Inferior parietal cortex (tissue), 1 donor: Measurements from ENCODE around the gene NCKAP5.

Experiments used
- DNase-seq: peaks from one replicate; pipeline ENCODE4 v3.0.0-alpha.2; 2016; ENCODE audit errors: extremely low spot score

NCKAP5 gene

GRCh38 chr2:132883430-132883829, 684.8 kb downstream of the NCKAP5 start:
- no peak for DNase-seq

DNA sequence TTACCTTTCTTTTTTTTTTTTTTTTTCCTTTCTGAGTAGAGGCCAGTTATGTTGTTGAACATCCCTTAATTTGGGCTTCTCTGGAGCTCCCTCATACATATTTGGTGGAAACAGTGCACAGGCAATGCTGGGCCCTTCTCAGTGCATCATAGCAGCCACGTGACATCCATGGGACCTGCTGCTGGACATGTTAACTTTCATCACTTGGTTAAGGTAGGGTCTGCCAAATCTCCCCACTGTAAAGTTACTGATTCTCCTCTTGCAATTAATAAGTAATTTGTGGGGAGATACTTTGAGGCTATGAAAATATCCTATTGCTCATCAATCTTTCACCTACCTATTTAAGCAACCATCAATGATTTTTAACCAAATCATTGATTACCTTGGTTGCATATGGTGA, 686.7 kb downstream of the NCKAP5 start:
- DNase-seq: no peak

DNA sequence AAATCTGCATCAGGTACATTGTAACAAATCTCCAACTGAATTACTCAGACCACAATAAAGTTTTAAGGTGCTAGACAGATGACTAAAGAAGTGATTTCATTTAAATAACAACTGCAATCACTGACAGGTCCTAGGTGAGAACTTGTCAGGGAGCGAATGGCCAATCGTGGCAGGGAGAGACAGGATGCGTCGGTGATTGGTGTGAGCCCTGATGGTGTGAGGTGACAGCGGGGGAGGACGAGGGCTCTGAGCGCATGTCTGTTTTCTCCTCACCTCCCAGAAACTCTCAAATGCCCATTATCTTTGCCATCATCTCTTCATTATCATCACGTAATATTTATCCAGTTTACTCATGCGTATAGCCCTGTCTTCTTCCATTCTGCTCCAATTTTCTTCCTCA, 690.3 kb downstream of the NCKAP5 start:
- no peak for DNase-seq

DNA sequence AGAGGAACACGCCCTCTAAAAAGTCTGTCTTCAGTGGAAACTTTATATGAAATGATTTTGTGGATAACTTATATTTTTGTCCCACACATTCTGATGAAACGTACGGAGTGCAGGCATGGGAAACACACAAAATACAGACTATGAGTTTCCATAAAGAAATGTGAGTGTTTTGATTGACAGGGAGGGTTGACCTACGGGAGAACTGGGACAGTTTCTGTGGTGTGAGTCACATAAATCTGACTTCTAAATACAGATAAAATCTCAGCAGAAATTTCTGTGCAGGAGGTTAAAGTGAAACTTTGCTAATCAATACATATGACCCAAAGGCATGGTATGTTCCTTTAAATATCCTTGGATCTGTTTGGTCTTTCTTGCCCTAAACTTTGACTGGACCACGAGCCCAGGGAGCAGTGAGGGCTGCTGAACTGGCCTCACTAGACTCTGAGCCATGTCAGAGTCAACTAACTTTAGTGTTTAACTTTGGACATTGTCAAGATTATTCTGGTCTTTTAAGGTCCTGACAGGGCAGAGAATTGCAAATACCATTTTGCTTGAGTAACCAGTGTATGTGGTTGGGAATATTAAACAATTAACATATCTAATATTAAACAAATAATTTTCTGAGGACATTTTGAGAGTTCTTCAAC, 691.4 kb downstream of the NCKAP5 start:
- DNase-seq: no peak

GRCh38 chr2:132875193-132875592, 693.1 kb downstream of the NCKAP5 start:
- no peak for DNase-seq

DNA sequence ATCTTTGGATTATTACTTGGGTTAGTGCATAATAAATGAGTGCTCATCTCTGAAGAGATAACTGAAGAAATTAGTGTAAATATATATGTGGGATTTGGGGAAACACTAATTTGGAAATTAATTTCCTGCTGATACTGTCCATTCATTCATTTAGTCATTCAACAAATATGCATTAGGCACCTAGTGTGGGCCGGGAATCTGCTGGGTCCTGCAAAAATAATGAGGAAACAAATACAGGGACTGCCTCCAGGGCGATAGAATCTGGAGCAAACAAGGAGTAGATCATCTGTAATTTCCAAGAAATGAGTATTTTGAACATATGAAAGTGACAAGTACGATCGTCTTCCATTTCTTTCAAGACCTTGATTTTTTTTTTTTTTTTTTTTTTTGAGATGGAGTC, 694.5 kb downstream of the NCKAP5 start:
- no peak for DNase-seq

GRCh38 chr2:132871831-132872230, 696.4 kb downstream of the NCKAP5 start:
- no peak for DNase-seq

DNA sequence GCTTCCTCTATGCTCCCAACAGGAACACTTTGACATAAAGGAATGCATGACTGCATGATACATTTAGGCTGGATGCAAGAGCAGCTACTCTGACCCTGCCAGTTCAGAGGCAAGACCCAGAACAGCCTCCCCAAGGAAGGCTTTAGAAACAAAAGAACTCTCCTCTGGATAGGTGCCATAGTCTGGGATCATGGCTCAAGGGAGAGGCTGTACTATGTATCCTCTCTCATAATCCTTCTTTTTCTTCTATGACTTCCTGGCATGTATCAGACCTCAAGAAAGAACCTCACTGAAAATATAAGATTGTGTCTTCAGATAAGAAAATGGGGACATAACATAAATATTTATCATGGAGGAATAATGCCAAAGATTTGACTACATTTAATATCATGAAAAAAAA, 704.3 kb downstream of the NCKAP5 start:
- no peak for DNase-seq

GRCh38 chr2:132860220-132860619, 708.0 kb downstream of the NCKAP5 start:
- no peak for DNase-seq

GRCh38 chr2:132859590-132859989, 708.7 kb downstream of the NCKAP5 start:
- no peak for DNase-seq

DNA sequence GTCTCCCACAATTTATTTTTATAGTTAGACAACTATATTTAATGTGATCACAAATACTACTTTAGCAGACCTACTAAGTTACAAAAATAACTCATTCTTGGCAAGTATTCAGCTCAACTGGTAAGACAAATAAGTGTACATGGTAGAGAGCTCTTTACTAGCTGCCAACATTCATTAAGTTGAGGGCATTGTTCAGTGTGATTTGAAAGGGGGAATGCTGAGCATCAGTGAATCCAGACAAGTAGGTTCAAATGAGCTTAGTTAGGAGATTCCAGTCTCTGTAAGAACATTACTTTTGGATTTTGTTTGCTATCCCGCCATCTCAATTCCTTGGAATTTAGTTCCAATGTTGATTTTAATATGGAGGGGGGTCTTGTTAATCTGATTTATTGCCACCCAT, 710.9 kb downstream of the NCKAP5 start:
- no peak for DNase-seq

DNA sequence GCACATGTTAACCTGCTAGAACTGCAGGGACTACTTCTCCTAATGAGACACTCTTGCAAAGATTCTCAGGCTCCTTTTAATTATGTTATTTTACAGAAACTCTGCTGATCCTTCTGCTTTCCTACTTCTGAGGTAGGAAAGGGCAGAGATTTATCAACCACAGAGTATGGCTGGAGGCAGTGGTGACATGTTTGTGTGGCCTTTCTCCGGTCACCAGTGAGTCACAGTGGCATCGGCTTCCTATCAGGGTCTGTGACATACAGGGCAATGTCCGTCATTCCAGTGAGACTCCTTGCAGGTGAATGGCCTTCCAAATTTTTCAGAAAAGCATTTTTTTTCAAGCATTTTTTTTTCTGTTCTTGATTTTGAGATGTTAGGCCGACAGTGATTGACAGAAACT, 717.6 kb downstream of the NCKAP5 start:
- DNase-seq: no peak

- no peak for DNase-seq
Measured at GRCh38 chr2:132849118-132849517, 719.1 kb downstream of the NCKAP5 start.

DNA sequence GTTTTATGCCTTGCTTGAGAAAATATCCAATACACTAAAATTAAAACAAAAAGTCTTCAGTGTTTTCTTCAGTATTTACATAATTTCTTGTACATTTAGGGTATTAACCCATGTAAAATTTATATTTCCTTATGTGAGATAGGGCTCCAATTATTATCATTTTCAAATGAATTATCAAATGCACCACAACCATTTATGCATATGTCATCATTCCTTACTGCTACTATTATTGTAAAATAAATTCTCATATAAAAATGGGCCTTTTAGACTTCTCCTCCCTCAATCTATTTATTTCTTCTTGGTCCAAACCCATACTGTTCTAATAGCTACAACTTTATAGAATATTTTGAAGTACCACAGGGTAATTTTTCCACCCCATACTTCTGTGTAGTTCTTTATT, 722.9 kb downstream of the NCKAP5 start:
- no peak for DNase-seq

- no peak for DNase-seq
Measured at GRCh38 chr2:132844585-132844984, 723.7 kb downstream of the NCKAP5 start.

- no peak for DNase-seq
Measured at GRCh38 chr2:132837769-132838168, 730.5 kb downstream of the NCKAP5 start.

DNA sequence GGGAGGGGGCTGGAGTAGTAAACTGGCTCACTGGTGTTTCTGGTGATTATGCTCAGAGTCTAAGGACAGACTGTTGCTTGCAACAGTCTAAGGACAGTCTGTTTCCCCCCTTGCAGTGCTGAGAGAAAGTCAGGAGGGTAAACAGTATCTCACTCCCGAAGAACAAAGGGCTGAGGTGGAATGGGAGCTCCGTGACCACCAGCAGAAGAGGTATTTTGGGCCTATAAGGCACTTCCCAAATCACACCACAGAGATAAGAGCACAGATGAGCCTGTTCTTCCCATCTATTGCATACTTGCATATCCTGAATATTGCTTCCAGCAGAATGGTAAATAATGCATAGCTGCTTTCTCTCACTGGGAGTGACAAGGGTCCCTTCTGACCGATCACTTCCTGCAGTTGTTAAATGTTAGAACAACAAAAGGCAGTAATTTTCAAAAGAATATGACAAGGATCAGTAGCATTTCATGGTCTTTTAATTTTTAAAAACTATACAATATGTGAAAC, 737.9 kb downstream of the NCKAP5 start:
- DNase-seq: no peak

- DNase-seq: no peak
Measured at GRCh38 chr2:132825601-132826000, 742.7 kb downstream of the NCKAP5 start.

DNA sequence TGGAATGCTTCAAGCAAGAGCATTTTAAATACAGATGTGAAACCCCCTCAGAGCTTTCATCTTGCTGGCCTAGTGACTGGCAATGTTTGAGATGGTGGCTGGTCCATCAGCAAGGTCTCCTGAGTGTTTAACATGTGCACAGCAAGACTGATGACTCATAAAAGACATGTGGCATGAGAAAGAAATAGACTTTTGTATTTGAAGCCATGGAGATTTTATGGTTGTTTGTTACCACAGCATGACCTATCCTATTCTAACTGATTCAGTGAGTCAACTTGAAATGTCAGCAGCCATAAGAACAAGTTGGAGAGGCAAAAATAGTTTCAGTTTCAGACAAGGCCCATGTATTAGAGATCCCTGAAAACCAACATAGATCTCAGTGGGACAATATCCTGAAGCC, 743.5 kb downstream of the NCKAP5 start:
- no peak for DNase-seq

DNA sequence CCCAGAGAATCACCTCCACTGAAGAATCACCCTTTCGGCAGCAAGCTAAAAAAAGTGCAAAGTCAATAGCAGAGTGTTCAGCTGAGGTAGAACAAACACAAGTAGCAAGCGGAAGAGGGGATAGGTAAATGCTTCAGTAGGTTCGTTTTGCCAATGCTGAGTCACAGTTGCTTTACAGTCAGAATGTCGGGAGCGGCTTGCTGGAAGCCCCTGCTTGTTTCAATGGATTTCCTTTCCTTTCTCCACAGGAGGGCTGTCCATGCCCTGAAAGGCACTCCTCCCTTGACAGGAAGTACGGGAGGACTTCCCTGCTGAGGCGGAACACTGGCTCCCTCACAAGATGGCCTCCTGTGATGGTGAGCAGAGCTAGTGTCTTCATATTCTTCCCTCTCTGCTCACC, 752.0 kb downstream of the NCKAP5 start:
- DNase-seq: no peak

DNA sequence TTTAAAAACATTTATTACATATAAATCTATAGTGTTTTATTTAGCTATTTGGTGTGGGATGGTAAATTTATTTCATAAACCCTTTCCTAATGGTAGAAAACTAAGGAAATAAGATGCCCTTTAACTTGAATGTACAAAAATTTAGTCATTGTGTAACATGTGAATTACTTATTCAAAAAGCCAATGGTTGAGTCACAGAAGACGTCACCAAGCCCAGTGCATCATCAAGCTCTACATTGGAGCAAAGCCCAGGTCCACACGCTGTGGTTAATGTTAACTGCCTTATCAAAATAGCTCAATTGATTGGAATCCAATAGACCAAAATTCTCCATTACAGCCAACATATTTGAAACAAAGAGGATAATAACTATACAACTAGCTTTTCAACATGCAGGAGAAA, 752.7 kb downstream of the NCKAP5 start:
- no peak for DNase-seq

- peak; percentile 21 for DNase-seq
Measured at GRCh38 chr2:132814651-132815050, 753.6 kb downstream of the NCKAP5 start.

DNA sequence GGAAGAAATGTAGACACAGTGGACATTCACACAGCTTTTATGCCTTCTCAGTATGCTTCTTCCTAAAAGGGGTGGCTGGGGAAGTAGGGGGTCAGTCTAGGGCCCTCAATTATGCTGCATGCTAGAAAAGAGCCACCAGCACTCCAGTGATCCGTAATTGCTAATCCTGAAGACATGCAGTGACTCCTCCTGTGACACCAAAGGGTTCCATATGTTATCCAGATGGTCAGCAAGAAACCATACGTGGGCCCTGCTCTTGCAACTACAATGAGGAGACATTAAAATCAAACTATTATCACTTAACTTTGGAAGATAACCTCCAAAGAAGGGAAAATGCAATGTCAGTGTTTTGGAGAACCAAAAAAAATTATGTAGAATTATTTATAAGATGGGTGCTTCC, 754.8 kb downstream of the NCKAP5 start:
- DNase-seq: no peak
